MCF 10A (cell line): Measurements from ENCODE around the gene GRM1. TPM values are rescaled to one million over a fixed set of nuclear protein-coding genes. Genes with fewer than 3 reads are reported as not detected.

ENCODE experiments used
- BruUV-seq: library from RNA; stranded (reverse); fragments of 400-500 nt; replicated peaks from 2 replicates; lab custom pipeline; 2021; lab: Mats Ljungman, UMichigan
- CTCF ChIA-PET: fragments of 300-600 bp; sonication (Branson Sonifier 250); formaldehyde crosslinking; extraction: SDS; loops from one replicate; lab custom pipeline; 2021; ENCODE audit warnings: antibody characterized with exemption, inconsistent platforms; lab: Yijun Ruan, JAX
- POLR2A ChIA-PET: fragments of 300-600, 350-650 bp; sonication (Branson Sonifier 250); formaldehyde crosslinking; extraction: SDS; loops from one replicate; lab custom pipeline; 2020; ENCODE audit warnings: antibody characterized with exemption, inconsistent platforms; lab: Yijun Ruan, JAX
- DNase-seq: peaks from one replicate; pipeline ENCODE4 v3.0.0-alpha.2; 2018; ENCODE audit not compliant: unreplicated experiment
- H3K27ac Mint-ChIP-seq: one replicate; pipeline ENCODE4 v1.8.0; 2022; ENCODE audit warnings: mild to moderate bottlenecking, low read depth, mixed read lengths; ENCODE audit not compliant: unreplicated experiment
- H3K27me3 Mint-ChIP-seq: one replicate; pipeline ENCODE4 v1.8.0; 2022; ENCODE audit warnings: mixed read lengths; ENCODE audit not compliant: insufficient read depth, unreplicated experiment
- H3K36me3 Mint-ChIP-seq: one replicate; pipeline ENCODE4 v1.8.0; 2022; ENCODE audit warnings: mild to moderate bottlenecking, moderate library complexity, mixed read lengths; ENCODE audit not compliant: insufficient read depth, unreplicated experiment
- H3K4me1 Mint-ChIP-seq: one replicate; pipeline ENCODE4 v1.8.0; 2022; ENCODE audit warnings: mixed read lengths; ENCODE audit not compliant: insufficient read depth, unreplicated experiment
- H3K4me3 Mint-ChIP-seq: one replicate; pipeline ENCODE4 v1.8.0; 2022; ENCODE audit warnings: mild to moderate bottlenecking, moderate library complexity, mixed read lengths; ENCODE audit not compliant: unreplicated experiment
- H3K9me3 Mint-ChIP-seq: one replicate; pipeline ENCODE4 v1.8.0; 2022; ENCODE audit warnings: mixed read lengths; ENCODE audit not compliant: unreplicated experiment
- intact Hi-C: fragments of 100-400 bp; cut with micrococcal nuclease; formaldehyde crosslinking; loops from 2 replicates; pipeline ENCODE4 v1.14.1; 2022
- total RNA-seq: library from RNA; stranded (reverse); gene quantifications from 2 replicates; pipeline ENCODE4 v1.2.3, GENCODE V29; 2022
- TF ChIP-seq, protein P1 (sequence below): fragments of 200-600 bp; IDR thresholded peaks from one replicate; pipeline ENCODE4 v1.8.0; 2022; ENCODE audit warnings: antibody characterized with exemption, mild to moderate bottlenecking; ENCODE audit not compliant: unreplicated experiment

The GRM1 gene
- total RNA-seq, 1 experiment from 2014 or later, result not detected

DNA sequence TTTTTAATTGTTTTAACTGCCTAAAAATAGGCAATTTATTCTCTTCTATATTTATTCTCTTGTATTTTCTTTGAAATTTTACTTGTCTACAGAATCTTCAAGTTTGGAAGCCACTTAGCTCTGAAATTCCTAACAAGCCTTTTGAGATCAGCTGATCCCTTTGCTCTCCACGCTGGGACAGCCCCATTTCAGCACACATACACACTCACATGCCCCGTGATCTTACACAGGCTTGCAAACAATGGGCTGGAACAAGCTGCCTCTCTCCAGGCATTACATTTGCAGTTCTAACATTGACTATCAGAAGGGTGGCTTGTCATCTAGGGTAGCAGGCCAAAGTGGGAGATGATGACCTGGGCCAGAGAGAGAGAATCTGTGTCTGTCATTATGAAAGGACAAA is 452.7 kb downstream of the GRM1 start:
- ChIA-PET CTCF (interaction anchor here (0.6 kb wide), 1 partner anchor 131 kb away, joined by 4 read pairs; no protein-coding TSS in a partner anchor), POLR2A (no interaction called here)
- BruUV-seq, result no TSS peak
- H3K4me3 Mint-ChIP-seq, result no peak overlapping the region
- no peak overlapping the region for H3K27ac Mint-ChIP-seq
- no peak for DNase-seq
- H3K27me3 Mint-ChIP-seq, result no peaks in the 10 kb centered on the region
- H3K36me3 Mint-ChIP-seq, result no peaks in the 10 kb centered on the region
- TF ChIP-seq, protein P1, sequence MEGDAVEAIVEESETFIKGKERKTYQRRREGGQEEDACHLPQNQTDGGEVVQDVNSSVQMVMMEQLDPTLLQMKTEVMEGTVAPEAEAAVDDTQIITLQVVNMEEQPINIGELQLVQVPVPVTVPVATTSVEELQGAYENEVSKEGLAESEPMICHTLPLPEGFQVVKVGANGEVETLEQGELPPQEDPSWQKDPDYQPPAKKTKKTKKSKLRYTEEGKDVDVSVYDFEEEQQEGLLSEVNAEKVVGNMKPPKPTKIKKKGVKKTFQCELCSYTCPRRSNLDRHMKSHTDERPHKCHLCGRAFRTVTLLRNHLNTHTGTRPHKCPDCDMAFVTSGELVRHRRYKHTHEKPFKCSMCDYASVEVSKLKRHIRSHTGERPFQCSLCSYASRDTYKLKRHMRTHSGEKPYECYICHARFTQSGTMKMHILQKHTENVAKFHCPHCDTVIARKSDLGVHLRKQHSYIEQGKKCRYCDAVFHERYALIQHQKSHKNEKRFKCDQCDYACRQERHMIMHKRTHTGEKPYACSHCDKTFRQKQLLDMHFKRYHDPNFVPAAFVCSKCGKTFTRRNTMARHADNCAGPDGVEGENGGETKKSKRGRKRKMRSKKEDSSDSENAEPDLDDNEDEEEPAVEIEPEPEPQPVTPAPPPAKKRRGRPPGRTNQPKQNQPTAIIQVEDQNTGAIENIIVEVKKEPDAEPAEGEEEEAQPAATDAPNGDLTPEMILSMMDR, result no peak
- no peaks in the 10 kb centered on the region for H3K4me1 Mint-ChIP-seq
- no peaks in the 10 kb centered on the region for H3K9me3 Mint-ChIP-seq
- intact Hi-C loops, result no loop called here

DNA sequence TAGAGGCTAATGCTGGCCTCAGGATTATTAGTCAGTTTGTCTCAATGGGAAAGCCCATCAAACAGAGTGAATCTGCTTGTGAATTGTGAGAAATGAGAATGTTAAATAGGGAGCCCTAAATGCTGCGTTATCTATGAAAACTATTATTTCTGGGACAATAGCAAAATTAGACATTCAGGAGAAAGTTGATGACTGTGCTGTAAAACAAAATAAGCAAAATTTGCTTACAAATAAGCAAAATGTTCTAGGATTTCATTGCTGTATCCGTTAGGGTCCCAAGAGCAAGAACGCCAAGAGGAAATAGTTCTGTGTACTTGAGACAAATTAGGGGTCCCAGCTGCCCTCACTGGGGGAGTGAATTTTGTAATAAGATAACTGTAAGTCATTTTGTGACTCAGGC is 455.5 kb downstream of the GRM1 start:
- no peaks in the 10 kb centered on the region for H3K9me3 Mint-ChIP-seq
- intact Hi-C loops, result no loop called here
- no peaks in the 10 kb centered on the region for H3K4me1 Mint-ChIP-seq
- ChIA-PET CTCF (no interaction called here), POLR2A (no interaction called here)
- H3K27me3 Mint-ChIP-seq, result no peaks in the 10 kb centered on the region
- TF ChIP-seq, protein P1, result no peak
- DNase-seq, result no peak
- no peak overlapping the region for H3K4me3 Mint-ChIP-seq
- no peak overlapping the region for H3K27ac Mint-ChIP-seq
- BruUV-seq, result no TSS peak
- no peaks in the 10 kb centered on the region for H3K36me3 Mint-ChIP-seq

Other genes with a start within 250 kb of the GRM1 start
- 10.6 and 10.9 TPM in 2 replicates for gene FBXO30, start 214.3 kb upstream of the GRM1 start, total RNA-seq
- 13.2 and 16.1 TPM in 2 replicates for gene SHPRH, start 64.7 kb upstream of the GRM1 start, total RNA-seq